ENCODE data around the gene NTSR1. TPM values are rescaled to one million over a fixed set of nuclear protein-coding genes. Genes with fewer than 3 reads are reported as not detected.

NTSR1 gene
- total RNA-seq, 1 donor from 2014 or later: not detected

GRCh38 chr20:62740286-62741141 lies 31.9 kb downstream of the NTSR1 start:
- DNase-seq (ENCODE audit: low spot score): no peak

DNA sequence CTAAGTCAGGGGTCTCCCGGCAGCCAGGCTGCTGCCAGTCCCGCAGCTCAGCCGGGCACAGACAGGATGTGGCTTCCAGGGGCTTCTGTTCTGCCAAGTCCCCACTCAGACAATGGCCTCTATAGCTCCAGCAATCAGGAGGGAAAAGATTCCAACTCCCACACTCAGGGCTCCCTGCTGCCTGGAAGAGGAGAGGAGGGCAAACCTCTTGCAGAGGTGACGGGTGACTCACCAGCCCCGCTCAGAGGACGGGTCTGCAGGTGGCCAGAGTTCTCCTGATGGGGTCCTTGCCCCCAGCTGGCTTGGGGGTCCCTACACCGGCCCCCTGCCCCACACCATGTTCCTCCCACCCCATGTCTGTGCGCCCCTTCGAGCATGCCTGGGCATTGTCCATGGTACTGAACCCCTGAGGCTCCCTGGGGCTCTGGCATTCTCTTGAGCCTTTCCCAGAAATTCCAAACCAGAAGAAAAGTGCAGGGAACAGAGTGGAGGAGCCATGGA lies 32.6 kb downstream of the NTSR1 start:
- DNase-seq (ENCODE audit: low spot score): no peak

- no peak for DNase-seq (ENCODE audit: low spot score)
These were observed 33.3 kb downstream of the NTSR1 start for GRCh38 chr20:62741701-62742491.

DNA sequence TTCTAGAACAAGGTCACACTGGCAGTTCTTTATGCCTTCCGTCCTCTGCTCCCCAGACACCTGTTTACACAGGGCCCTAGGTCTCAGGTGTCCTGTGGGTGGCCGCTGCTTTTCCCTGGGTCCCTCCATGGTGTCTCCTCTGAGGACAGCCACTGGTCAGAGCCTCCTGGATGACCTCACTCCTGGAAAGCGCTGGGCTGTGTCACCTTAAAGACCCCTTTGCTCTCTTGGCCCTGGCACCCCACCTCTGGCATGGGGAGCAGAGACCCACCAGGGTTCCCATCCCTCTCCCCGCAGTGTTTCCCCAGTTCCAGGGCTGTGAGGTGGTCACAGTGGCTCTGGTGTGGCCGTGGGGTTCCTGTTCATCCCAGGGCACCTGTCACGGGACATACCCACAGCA lies 33.9 kb downstream of the NTSR1 start:
- no peak for DNase-seq (ENCODE audit: low spot score)

- DNase-seq (ENCODE audit: low spot score): no peak
These were observed 34.5 kb downstream of the NTSR1 start for GRCh38 chr20:62742979-62743776.

GRCh38 chr20:62743777-62744317 lies 35.2 kb downstream of the NTSR1 start:
- DNase-seq (ENCODE audit: low spot score): no peak

DNA sequence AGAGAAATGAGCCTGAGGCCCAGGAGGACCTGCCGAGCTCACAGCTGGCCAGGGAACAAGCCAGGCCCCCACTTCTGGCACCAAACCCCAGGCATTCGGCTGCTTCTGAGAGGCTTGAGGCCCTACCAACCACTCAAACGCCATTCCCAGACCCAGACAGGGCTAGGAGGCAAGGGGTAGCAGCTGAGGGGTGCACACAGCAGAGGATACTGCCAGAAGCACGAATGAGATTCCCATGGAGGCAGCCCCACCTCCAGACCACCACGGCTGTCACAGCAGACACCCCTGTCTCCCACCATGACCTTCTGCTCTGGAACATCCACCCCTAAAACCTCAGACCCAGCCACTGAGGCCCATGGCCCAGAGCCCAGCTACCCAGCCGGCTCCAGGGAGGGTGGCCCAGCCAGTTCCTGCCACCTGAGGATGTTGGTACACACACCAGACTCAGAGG lies 36.1 kb downstream of the NTSR1 start:
- no peak for DNase-seq (ENCODE audit: low spot score)

DNA sequence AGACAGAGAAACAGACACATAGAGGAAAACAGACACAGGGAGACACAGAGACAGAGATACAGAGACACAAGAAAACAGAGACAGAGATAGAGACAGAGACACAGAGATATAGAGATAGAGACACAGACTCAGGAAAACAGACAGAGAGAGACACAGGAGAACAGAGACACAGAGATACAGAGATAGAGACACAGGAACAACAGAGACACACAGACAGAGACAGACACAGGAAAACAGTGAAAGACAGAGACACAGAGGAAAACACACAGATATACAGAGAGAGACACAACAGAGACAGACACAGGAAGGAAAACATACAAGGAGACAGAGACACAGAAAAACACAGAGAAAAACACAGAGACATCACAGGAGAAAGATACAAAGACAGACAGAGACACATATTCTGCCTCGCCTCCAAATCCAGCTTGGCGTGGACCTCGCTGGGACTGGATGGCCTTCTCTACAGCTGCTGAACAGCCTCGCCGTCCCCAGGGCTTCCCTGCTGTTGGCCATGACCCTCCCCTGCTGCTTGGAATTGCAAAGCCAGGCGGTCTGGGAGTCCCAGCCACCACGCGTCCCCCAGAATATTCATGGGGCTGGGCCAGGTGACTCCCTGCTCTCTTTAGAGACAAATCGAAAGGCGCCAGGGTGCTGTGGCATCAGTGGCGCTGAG lies 36.8 kb downstream of the NTSR1 start:
- no peak for DNase-seq (ENCODE audit: low spot score)

- DNase-seq (ENCODE audit: low spot score): no peak
These were observed 37.3 kb downstream of the NTSR1 start for GRCh38 chr20:62745952-62746288.

DNA sequence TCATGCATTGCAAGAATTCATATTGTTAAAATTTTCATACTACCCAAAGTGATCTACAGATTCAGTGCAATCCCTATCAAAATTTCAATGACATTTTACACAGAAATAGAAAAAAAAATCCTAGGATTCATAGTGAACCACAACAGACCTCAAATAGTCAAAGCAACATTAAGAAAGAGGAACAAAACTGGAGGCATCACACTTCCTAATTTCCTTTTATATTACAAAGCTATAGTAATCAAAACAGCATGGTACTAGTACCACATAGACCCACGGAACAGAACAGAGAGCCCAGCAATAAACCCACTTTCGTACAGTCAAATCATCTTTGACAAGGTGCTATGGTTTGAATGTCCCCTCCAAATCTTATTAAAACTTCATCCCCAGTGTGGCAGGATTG lies 39.7 kb downstream of the NTSR1 start:
- DNase-seq (ENCODE audit: low spot score): no peak

DNA sequence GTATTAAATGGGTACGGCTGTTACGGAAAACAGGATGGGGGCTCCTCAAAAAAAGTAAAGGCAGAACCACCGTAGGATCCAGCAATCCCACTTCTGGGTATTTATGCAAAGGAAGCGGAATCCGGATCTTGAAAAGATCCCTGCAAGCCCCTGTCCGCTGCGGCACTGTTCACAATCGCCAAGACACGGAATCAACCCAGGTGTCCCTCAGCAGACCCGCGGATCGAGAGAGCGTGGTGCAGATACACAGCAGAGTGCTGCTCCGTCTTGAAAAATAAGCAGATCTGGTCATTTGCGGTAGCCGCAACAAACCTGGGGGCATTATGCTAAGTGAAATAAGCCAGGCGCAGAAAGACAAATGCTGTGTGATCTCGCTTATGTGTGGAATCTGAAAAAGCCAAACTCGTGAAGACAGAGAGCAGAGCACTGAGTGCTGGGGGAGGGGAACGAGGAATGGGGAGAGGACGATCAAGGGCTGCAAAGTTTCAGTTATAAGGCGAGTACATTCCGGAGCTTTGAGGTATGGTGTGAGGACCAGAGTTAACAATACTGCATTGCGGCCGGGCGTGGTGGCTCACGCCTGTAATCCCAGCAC lies 41.3 kb downstream of the NTSR1 start:
- DNase-seq (ENCODE audit: low spot score): no peak

- DNase-seq (ENCODE audit: low spot score): no peak
These were observed 43.0 kb downstream of the NTSR1 start for GRCh38 chr20:62751551-62752150.

GRCh38 chr20:62752181-62752670 lies 43.6 kb downstream of the NTSR1 start:
- DNase-seq (ENCODE audit: low spot score): no peak

DNA sequence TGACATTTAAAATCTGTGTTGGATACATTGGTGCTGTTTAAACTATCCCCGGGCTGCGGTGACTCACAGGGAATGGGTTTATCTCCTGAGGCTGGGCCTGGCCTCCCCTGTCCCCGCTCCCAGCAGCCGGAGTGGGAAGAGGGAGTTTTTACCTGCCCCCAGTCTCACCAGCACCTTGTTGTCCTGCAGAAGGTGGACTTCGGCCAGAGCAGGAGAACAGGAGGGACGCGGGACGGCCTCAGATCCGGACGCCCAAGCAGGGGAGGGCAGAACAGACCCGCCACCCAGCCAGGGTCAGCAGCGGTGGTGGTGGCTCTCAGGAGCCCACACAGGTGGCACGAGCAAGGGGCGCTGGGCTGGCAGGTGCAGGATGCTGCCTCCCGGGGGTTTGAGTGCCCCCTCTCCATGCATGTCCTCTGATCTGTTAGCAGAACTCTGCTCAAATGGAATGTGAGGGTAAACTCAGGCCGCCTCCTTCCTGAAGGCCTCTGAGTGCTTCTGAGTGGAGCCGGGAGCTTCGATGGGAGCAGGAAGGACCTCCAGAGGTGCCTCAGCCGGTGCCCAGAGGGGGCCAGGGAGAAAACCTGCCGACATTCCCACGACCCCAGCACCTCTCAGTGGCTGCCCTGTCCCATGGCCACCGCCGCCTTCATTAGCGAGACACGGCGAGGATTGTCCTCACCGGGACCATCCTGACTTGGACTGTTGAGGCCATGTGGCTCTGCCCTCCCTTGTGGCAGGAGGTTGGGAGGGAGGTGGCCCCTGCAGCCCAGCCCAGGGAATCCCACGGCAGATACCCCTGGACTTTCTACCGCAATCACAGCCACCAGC lies 44.2 kb downstream of the NTSR1 start:
- no peak for DNase-seq (ENCODE audit: low spot score)

- no peak for DNase-seq (ENCODE audit: low spot score)
These were observed 45.0 kb downstream of the NTSR1 start for GRCh38 chr20:62753626-62754025.

DNA sequence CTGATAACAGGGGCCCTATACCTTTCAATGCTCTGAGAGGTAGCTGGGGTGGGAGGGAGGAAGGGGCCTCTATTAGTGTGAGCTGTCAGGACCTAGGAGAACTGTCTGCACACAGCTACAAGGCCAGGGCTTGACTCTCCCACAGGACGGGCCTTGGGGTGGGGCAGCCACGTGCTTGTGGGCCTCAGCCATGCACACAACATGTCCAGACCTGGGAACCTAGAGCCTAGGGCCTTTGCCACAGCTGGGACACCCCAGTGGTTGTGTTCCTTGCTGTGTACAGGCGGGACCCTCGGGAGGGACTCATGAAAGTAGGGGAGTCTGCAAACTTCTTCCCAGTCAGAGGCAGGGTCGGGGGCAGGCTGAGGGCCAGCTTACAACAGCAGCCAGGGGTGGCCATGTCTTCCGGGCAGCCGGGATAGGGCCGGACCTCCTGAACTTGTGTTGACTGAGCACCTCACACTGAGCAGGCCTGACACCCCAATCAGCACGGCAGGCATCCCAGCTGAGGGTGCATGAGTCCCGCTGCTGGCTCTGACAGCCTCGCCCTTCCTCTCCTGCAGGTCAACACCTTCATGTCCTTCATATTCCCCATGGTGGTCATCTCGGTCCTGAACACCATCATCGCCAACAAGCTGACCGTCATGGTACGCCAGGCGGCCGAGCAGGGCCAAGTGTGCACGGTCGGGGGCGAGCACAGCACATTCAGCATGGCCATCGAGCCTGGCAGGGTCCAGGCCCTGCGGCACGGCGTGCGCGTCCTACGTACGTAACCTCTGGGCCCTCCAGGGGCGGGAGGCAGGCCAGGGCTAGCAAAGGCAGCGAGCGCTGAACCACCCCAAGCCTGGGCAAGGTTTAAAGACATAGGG lies 45.7 kb downstream of the NTSR1 start:
- no peak for DNase-seq (ENCODE audit: low spot score)

DNA sequence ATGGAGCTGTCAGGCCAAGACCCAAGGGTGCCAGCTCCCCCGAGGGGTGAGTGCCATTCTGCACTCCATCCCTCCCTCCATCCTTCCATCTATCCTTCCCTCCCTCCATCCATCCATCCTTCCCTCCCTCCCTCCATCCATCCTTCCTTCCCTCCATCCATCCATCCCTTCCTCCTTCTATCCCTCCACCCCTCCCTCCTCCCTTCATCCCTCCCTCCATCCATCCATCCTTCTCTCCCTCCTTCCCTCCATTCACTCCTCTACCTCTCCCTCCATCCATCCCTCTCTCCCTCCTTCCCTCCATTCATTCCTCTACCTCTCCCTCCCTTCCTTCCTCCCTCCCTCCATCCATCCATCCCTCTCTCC lies 46.3 kb downstream of the NTSR1 start:
- DNase-seq (ENCODE audit: low spot score): no peak

All from ureter (tissue), 1 donor.